ENCODE data around the gene ARTN.

Gene ARTN

GRCh38 chr1:43934986-43935324, 1.4 kb downstream of the ARTN start:
- TF ChIP-seq CTCF (IDR thresholded peaks at IDR 0.05; ENCODE audit: low read depth, low read length) = no peak
- Histone ChIP-seq H3K36me3 (no peaks in the 10 kb centered on the region), H3K4me3 (ENCODE audit: low read depth, low read length) (no peak overlapping the region), H3K4me1 (no peaks in the 10 kb centered on the region), H3K27me3 (no peaks in the 10 kb centered on the region), H3K9me3 (no peaks in the 10 kb centered on the region)
- DNase-seq = no peak

GRCh38 chr1:43935711-43936427, 2.3 kb downstream of the ARTN start:
- no peaks in the 10 kb centered on the region for H3K9me3 ChIP-seq
- TF ChIP-seq CTCF (IDR thresholded peaks at IDR 0.05; ENCODE audit: low read depth, low read length) = no peak
- H3K27me3 ChIP-seq = no peaks in the 10 kb centered on the region
- peak overlapping the region; percentile 24 for H3K4me3 ChIP-seq (ENCODE audit: low read depth, low read length)
- DNase-seq = no peak
- H3K4me1 ChIP-seq = no peaks in the 10 kb centered on the region
- H3K36me3 ChIP-seq = no peaks in the 10 kb centered on the region

- TF ChIP-seq CTCF (IDR thresholded peaks at IDR 0.05; ENCODE audit: low read depth, low read length) = peak; percentile 15; the same call in 1 of the 2 replicates
- H3K4me3 ChIP-seq (ENCODE audit: low read depth, low read length) = peak overlapping the region; percentile 40
- DNase-seq = peak; percentile 55
These were observed 3.0 kb downstream of the ARTN start for GRCh38 chr1:43936431-43937151.

GRCh38 chr1:43937179-43937865, 3.7 kb downstream of the ARTN start:
- DNase-seq = no peak
- Histone ChIP-seq H3K36me3 (no peaks in the 10 kb centered on the region), H3K4me3 (ENCODE audit: low read depth, low read length) (no peak overlapping the region), H3K9me3 (no peaks in the 10 kb centered on the region), H3K4me1 (no peaks in the 10 kb centered on the region), H3K27me3 (no peaks in the 10 kb centered on the region)
- TF ChIP-seq CTCF (IDR thresholded peaks at IDR 0.05; ENCODE audit: low read depth, low read length) = no peak

More at GRCh38 chr1:43936431-43937151, 3.0 kb downstream of the ARTN start:
- no peaks in the 10 kb centered on the region for H3K4me1 ChIP-seq
- H3K9me3 ChIP-seq = no peaks in the 10 kb centered on the region
- no peaks in the 10 kb centered on the region for H3K27me3 ChIP-seq
- no peaks in the 10 kb centered on the region for H3K36me3 ChIP-seq

GRCh38 chr1:43938383-43938782, 4.8 kb downstream of the ARTN start:
- no peak for TF ChIP-seq CTCF (IDR thresholded peaks at IDR 0.05; ENCODE audit: low read depth, low read length)

More at GRCh38 chr1:43938383-43938782, 4.8 kb downstream of the ARTN start:
- Histone ChIP-seq H3K27me3 (no peaks in the 10 kb centered on the region), H3K9me3 (no peaks in the 10 kb centered on the region), H3K36me3 (no peaks in the 10 kb centered on the region), H3K4me3 (ENCODE audit: low read depth, low read length) (no peak overlapping the region), H3K4me1 (no peaks in the 10 kb centered on the region)
- no peak for DNase-seq

Data from BE2C (cell line).